GM12864 (cell line): ENCODE data around the gene ATN1.
A peak's percentile ranks its signal among the peaks of the same experiment; 100 is the strongest.

Experiments used
- DNase-seq: peaks from one replicate; pipeline ENCODE4 v3.0.0-alpha.2; 2011; ENCODE audit warnings: low read depth
- H3K4me3 ChIP-seq: 2 replicates; pipeline ENCODE4 v1.5.1; 2011; ENCODE audit warnings: mild to moderate bottlenecking, low read depth, low read length, control low read depth
- CTCF ChIP-seq: IDR thresholded peaks from 2 replicates; pipeline ENCODE4 v1.5.1; 2011; ENCODE audit warnings: low read depth, mild to moderate bottlenecking, moderate library complexity, low read length, control low read depth, inconsistent platforms; ENCODE audit errors: missing control alignments

Gene ATN1

GRCh38 chr12:6944381-6945186 is 16.8 kb downstream of the ATN1 start:
- peak; percentile 91 for TF ChIP-seq CTCF
- peak; percentile 91 for DNase-seq
- H3K4me3 ChIP-seq = peak overlapping the region; percentile 58

GRCh38 chr12:6945613-6946012 is 17.9 kb downstream of the ATN1 start:
- no peak for TF ChIP-seq CTCF
- DNase-seq = no peak
- peak overlapping the region; percentile 58 for H3K4me3 ChIP-seq

- DNase-seq = no peak
- peak overlapping the region; percentile 58 for H3K4me3 ChIP-seq
- TF ChIP-seq CTCF = no peak
Measured at GRCh38 chr12:6946033-6946919, 18.5 kb downstream of the ATN1 start.

GRCh38 chr12:6946920-6947374 is 19.2 kb downstream of the ATN1 start:
- no peak for TF ChIP-seq CTCF
- no peak for DNase-seq
- peak overlapping the region; percentile 58 for H3K4me3 ChIP-seq

GRCh38 chr12:6947615-6948014 is 19.9 kb downstream of the ATN1 start:
- DNase-seq = no peak
- no peak overlapping the region for H3K4me3 ChIP-seq
- TF ChIP-seq CTCF = no peak

- no peak for DNase-seq
- peak; percentile 47 for TF ChIP-seq CTCF
- peak overlapping the region; percentile 28 for H3K4me3 ChIP-seq
Measured at GRCh38 chr12:6948873-6949594, 21.3 kb downstream of the ATN1 start.
